H9 (cell line): ENCODE results near the gene SPINK6. TPM values are rescaled to one million over a fixed set of nuclear protein-coding genes. Genes with fewer than 3 reads are reported as not detected.

ENCODE experiments used
- DNase-seq: peaks from one replicate; pipeline ENCODE4 v3.0.0-alpha.2; 2017
- H2AFZ ChIP-seq: one replicate; pipeline ENCODE4 v1.6.1; 2013; ENCODE audit warnings: mild to moderate bottlenecking, low read length, control low read depth, moderate library complexity
- H2AK5ac ChIP-seq: 2 replicates; pipeline ENCODE4 v1.6.1; 2013; ENCODE audit warnings: low read length, control low read depth, mixed read lengths; ENCODE audit not compliant: insufficient read length
- H2BK120ac ChIP-seq: one replicate; pipeline ENCODE4 v1.6.1; 2013; ENCODE audit warnings: low read depth, mild to moderate bottlenecking, low read length, control low read depth, inconsistent platforms; ENCODE audit not compliant: poor library complexity, severe bottlenecking
- H2BK12ac ChIP-seq: 2 replicates; pipeline ENCODE4 v1.6.1; 2013; ENCODE audit warnings: low read length, control low read depth, mixed read lengths, low read depth; ENCODE audit not compliant: insufficient read length
- H2BK15ac ChIP-seq: 2 replicates; pipeline ENCODE4 v1.6.1; 2013; ENCODE audit warnings: low read depth, low read length, control low read depth
- H2BK20ac ChIP-seq: one replicate; pipeline ENCODE4 v1.6.1; 2013; ENCODE audit warnings: low read depth, mild to moderate bottlenecking, low read length, control low read depth, inconsistent platforms; ENCODE audit not compliant: poor library complexity, severe bottlenecking
- H2BK5ac ChIP-seq: 2 replicates; pipeline ENCODE4 v1.6.1; 2013; ENCODE audit warnings: low read length, control low read depth, mixed read lengths; ENCODE audit not compliant: insufficient read length
- H3K14ac ChIP-seq: 2 replicates; pipeline ENCODE4 v1.6.1; 2013; ENCODE audit warnings: low read length, control low read depth; ENCODE audit not compliant: insufficient read depth
- H3K18ac ChIP-seq: 2 replicates; pipeline ENCODE4 v1.6.1; 2013; ENCODE audit warnings: low read depth, mild to moderate bottlenecking, mixed read lengths, low read length, control low read depth; ENCODE audit not compliant: insufficient read length
- H3K23ac ChIP-seq: 2 replicates; pipeline ENCODE4 v1.6.1; 2013; ENCODE audit warnings: low read length, control low read depth, mixed read lengths, low read depth; ENCODE audit not compliant: insufficient read length
- H3K23me2 ChIP-seq: 2 replicates; pipeline ENCODE4 v1.6.1; 2013; ENCODE audit warnings: low read depth, mild to moderate bottlenecking, mixed read lengths, low read length, control low read depth; ENCODE audit not compliant: insufficient read length, poor library complexity, severe bottlenecking
- H3K27ac ChIP-seq: 2 replicates; pipeline ENCODE4 v1.5.1; 2013; ENCODE audit warnings: low read length, control low read depth, mixed read lengths, low read depth; ENCODE audit not compliant: insufficient read length
- H3K27me3 ChIP-seq: 2 replicates; pipeline ENCODE4 v1.6.1; 2013; ENCODE audit warnings: low read length, control low read depth, inconsistent platforms; ENCODE audit not compliant: insufficient read depth
- H3K4ac ChIP-seq: 2 replicates; pipeline ENCODE4 v1.6.1; 2013; ENCODE audit warnings: low read depth, mild to moderate bottlenecking, control low read depth, inconsistent platforms, low read length, moderate library complexity
- H3K4me1 ChIP-seq: 2 replicates; pipeline ENCODE4 v1.6.1; 2013; ENCODE audit warnings: low read length, control low read depth, inconsistent platforms; ENCODE audit not compliant: insufficient read depth
- H3K4me2 ChIP-seq: 2 replicates; pipeline ENCODE4 v1.6.1; 2013; ENCODE audit warnings: low read length, control low read depth, mixed read lengths; ENCODE audit not compliant: insufficient read length, insufficient read depth
- H3K56ac ChIP-seq: 2 replicates; pipeline ENCODE4 v1.6.1; 2013; ENCODE audit warnings: low read depth, mild to moderate bottlenecking, mixed read lengths, low read length, control low read depth; ENCODE audit not compliant: insufficient read length
- H3K79me1 ChIP-seq: 2 replicates; pipeline ENCODE4 v1.6.1; 2013; ENCODE audit warnings: low read depth, mild to moderate bottlenecking, moderate library complexity, low read length, control low read depth, inconsistent platforms; ENCODE audit not compliant: insufficient read depth, poor library complexity, severe bottlenecking
- H3K79me2 ChIP-seq: 2 replicates; pipeline ENCODE4 v1.6.1; 2013; ENCODE audit warnings: low read length, control low read depth, inconsistent platforms; ENCODE audit not compliant: insufficient read depth
- H3K9ac ChIP-seq: 2 replicates; pipeline ENCODE4 v1.6.1; 2013; ENCODE audit warnings: low read length, control low read depth, mixed read lengths; ENCODE audit not compliant: insufficient read length; ENCODE audit errors: extremely low read depth
- H3K9me3 ChIP-seq: one replicate; pipeline ENCODE4 v1.6.1; 2013; ENCODE audit warnings: low read depth, low read length, inconsistent platforms; ENCODE audit not compliant: control insufficient read depth
- H3T11ph ChIP-seq: one replicate; pipeline ENCODE4 v1.6.1; 2013; ENCODE audit warnings: mild to moderate bottlenecking, low read length, control low read depth, inconsistent platforms
- H4K20me1 ChIP-seq: one replicate; pipeline ENCODE4 v1.6.1; 2013; ENCODE audit not compliant: control insufficient read depth, insufficient read length, insufficient read depth
- H4K5ac ChIP-seq: 2 replicates; pipeline ENCODE4 v1.6.1; 2013; ENCODE audit warnings: low read depth, mild to moderate bottlenecking, mixed read lengths, low read length, control low read depth; ENCODE audit not compliant: insufficient read length
- H4K8ac ChIP-seq: replicated peaks from 2 replicates; pipeline ENCODE4 v1.6.1; 2013; ENCODE audit warnings: low read length, control low read depth, mixed read lengths, low read depth; ENCODE audit not compliant: insufficient read length
- H4K91ac ChIP-seq: 2 replicates; pipeline ENCODE4 v1.6.1; 2013; ENCODE audit warnings: low read depth, mild to moderate bottlenecking, moderate library complexity, mixed read lengths, low read length, control low read depth; ENCODE audit not compliant: insufficient read length
- H3K27ac Mint-ChIP-seq, 3 experiments: 2 replicates in 2 of 3; 3 replicates in 1 of 3; pipeline ENCODE4 v1.8.0; 2020 to 2021; ENCODE audit warnings: mixed read lengths in 3 of 3, mild to moderate bottlenecking in 1 of 3, moderate library complexity in 1 of 3
- H3K27me3 Mint-ChIP-seq: 2 replicates; pipeline ENCODE4 v1.8.0; 2021; ENCODE audit warnings: low read depth, mild to moderate bottlenecking, moderate library complexity, mixed read lengths
- H3K36me3 Mint-ChIP-seq, 3 experiments: 2 replicates in 2 of 3; 3 replicates in 1 of 3; pipeline ENCODE4 v1.8.0; 2020 to 2021; ENCODE audit warnings: low read depth in 3 of 3, mixed read lengths in 3 of 3; ENCODE audit not compliant: insufficient read depth in 1 of 3
- H3K4me1 Mint-ChIP-seq, 2 experiments: 2 replicates each; pipeline ENCODE4 v1.8.0; 2020; ENCODE audit warnings: mixed read lengths in 2 of 2
- H3K4me3 Mint-ChIP-seq, 2 experiments: 2 replicates in 1 of 2; 3 replicates in 1 of 2; pipeline ENCODE4 v1.8.0; 2020 to 2021; ENCODE audit warnings: mild to moderate bottlenecking in 2 of 2, mixed read lengths in 2 of 2, moderate library complexity in 1 of 2
- H3K9me3 Mint-ChIP-seq, 2 experiments: 2 replicates in 1 of 2; 3 replicates in 1 of 2; pipeline ENCODE4 v1.8.0; 2020; ENCODE audit warnings: mild to moderate bottlenecking in 2 of 2, mixed read lengths in 2 of 2, moderate library complexity in 1 of 2
- CTCF ChIP-seq: fragments of 200-600 bp; sonication (generic); conservative IDR thresholded peaks from 3 replicates; pipeline ENCODE4 v1.8.0; 2021; ENCODE audit warnings: antibody characterized with exemption, mild to moderate bottlenecking
- WGBS: extraction: QIAGEN DNeasy Blood & Tissue Kit; methylation state at CpG from one replicate; pipeline ENCODE4 v1.1.7; 2013; ENCODE audit warnings: missing lambda C conversion rate, low lambda C conversion rate, mixed read lengths; ENCODE audit not compliant: insufficient read length; ENCODE audit errors: extremely low coverage; 5-methylcytosine and 5-hydroxymethylcytosine counted together
- total RNA-seq: library from RNA; stranded (reverse); gene quantifications from 2 replicates; pipeline ENCODE4 v1.2.1, GENCODE V29; 2021

Gene SPINK6
- total RNA-seq, 1 experiment from 2014 or later, result not detected

GRCh38 chr5:148201151-148201550, 1.7 kb upstream of the SPINK6 start:
- H3K9me3 Mint-ChIP-seq, result no peaks in the 10 kb centered on the region
- no peaks in the 10 kb centered on the region for H3K9me3 ChIP-seq
- no peak overlapping the region for H3K18ac ChIP-seq
- no peak overlapping the region for H3K14ac ChIP-seq
- no peak overlapping the region for H2BK5ac ChIP-seq
- no peaks in the 10 kb centered on the region for H3K36me3 Mint-ChIP-seq
- H3K9ac ChIP-seq, result no peak overlapping the region
- no peak for DNase-seq
- H4K20me1 ChIP-seq, result no peaks in the 10 kb centered on the region
- 0 out of 2 replicates have a peak, but pooled peaks cover 2% of the 10 kb centered on the region for H3K4me1 ChIP-seq
- no peak overlapping the region for H3K23ac ChIP-seq
- H4K8ac ChIP-seq, result no peak overlapping the region
- H2BK15ac ChIP-seq, result no peak overlapping the region
- peaks cover under 1 to 10% of the 10 kb centered on the region in 2 experiments for H3K4me1 Mint-ChIP-seq
- no peak overlapping the region for H3K4ac ChIP-seq
- H4K5ac ChIP-seq, result no peak overlapping the region
- H3K4me3 Mint-ChIP-seq, result no peak overlapping the region
- no peak overlapping the region for H3K4me2 ChIP-seq
- H2BK120ac ChIP-seq, result no peak overlapping the region
- no peak for TF ChIP-seq CTCF
- no peak overlapping the region for H2AFZ ChIP-seq
- H3K27me3 ChIP-seq, result no peaks in the 10 kb centered on the region
- H4K91ac ChIP-seq, result no peak overlapping the region
- H3K56ac ChIP-seq, result no peak overlapping the region
- H3K23me2 ChIP-seq, result no peaks in the 10 kb centered on the region
- no peak overlapping the region for H2BK20ac ChIP-seq
- no peak overlapping the region for H2AK5ac ChIP-seq
- H3K79me1 ChIP-seq, result no peaks in the 10 kb centered on the region
- H2BK12ac ChIP-seq, result no peak overlapping the region
- H3T11ph ChIP-seq, result no peak overlapping the region
- no peaks in the 10 kb centered on the region for H3K79me2 ChIP-seq
- no peak overlapping the region for H3K27ac Mint-ChIP-seq
- H3K27ac ChIP-seq, result no peak overlapping the region
- WGBS, result no CpG with 5 or more reads among the region's 2 CpGs
- no peaks in the 10 kb centered on the region for H3K27me3 Mint-ChIP-seq
